Adrenal gland (tissue), 12 donors: ENCODE data around the gene SLC29A3. TPM values are rescaled to one million over a fixed set of nuclear protein-coding genes. Genes with fewer than 3 reads are reported as not detected.

Experiments used
- DNase-seq, 7 donors: peaks; one replicate each; pipeline ENCODE4 v3.0.0-alpha.2; 2019 to 2020
- H3K27ac ChIP-seq, 5 donors: fragments of 200-600 bp; sonication (generic) in 4 of 5; 1 replicate in 3 of 5; 2 replicates in 2 of 5; pipeline versions ENCODE4 v1.5.1 to v1.8.0; 2016 to 2020; ENCODE audit warnings: mild to moderate bottlenecking in 1 of 5
- H3K27me3 ChIP-seq: fragments of 200-600 bp; 2 replicates; pipeline ENCODE4 v1.8.0; 2021
- H3K36me3 ChIP-seq, 2 donors: fragments of 200-600 bp; replicated peaks in 1 of 2; 1 replicate in 1 of 2; 2 replicates in 1 of 2; pipeline versions ENCODE4 v1.5.1 to v1.8.0; 2018 to 2022
- H3K4me1 ChIP-seq, 2 donors: fragments of 200-600 bp; replicated peaks in 1 of 2; 1 replicate in 1 of 2; 2 replicates in 1 of 2; pipeline versions ENCODE4 v1.5.1 to v1.8.0; 2018 to 2021
- H3K4me3 ChIP-seq, 4 donors: fragments of 200-600 bp; sonication (generic) in 3 of 4; one replicate each; pipeline ENCODE4 v1.5.1; 2016 to 2018
- H3K9me3 ChIP-seq, 3 donors: fragments of 200-600 bp; sonication (generic) in 1 of 3; replicated peaks in 1 of 3; 1 replicate in 2 of 3; 2 replicates in 1 of 3; pipeline versions ENCODE4 v1.5.1 to v1.8.0; 2016 to 2021
- POLR2A ChIP-seq, 2 donors: fragments of 450-650 bp; IDR thresholded peaks; one replicate each; pipeline ENCODE4 v1.6.1; 2017; ENCODE audit warnings: antibody characterized with exemption in 2 of 2, mild to moderate bottlenecking in 2 of 2, moderate library complexity in 1 of 2
- WGBS, 4 donors: extraction: QIAGEN DNeasy Blood & Tissue Kit in 2 of 4; methylation state at CpG; one replicate each; pipeline versions ENCODE4 v1.1.5 to v1.1.7; 2013 to 2017; 5-methylcytosine and 5-hydroxymethylcytosine counted together
- intact Hi-C, 2 donors: fragments of 100-400 bp; cut with DNase I; formaldehyde crosslinking; loops; one replicate each; pipeline versions ENCODE4 v1.14.1 to v1.15.0; 2022 to 2023
- polyA plus RNA-seq, 3 donors: library from polyadenylated mRNA; stranded (reverse); fragments of 200-250 nt in 2 of 3; fragments of 350-450 nt in 1 of 3; fragmentation: Illumina TruSeq in 1 of 3; extraction: RNeasy Lipid Tissue Mini Kit (QIAGEN cat#74804) in 1 of 3; gene quantifications; one replicate each; pipeline ENCODE4 v1.2.3, GENCODE V29; 2013 to 2014
- total RNA-seq, 9 donors: library from RNA; depleted of rRNA in 4 of 9; stranded (reverse); fragments of >200 nt in 4 of 9; fragments of 120-200 nt in 1 of 9; fragmentation: NEBNext Ultra II Directional in 1 of 9; extraction: Animal tissue kit (Norgen Biotek cat#: 25700) in 1 of 9; gene quantifications; one replicate each; pipeline versions ENCODE4 v1.1.0 to v1.2.4, GENCODE V29; 2013 to 2023
- TF ChIP-seq, protein P1 (sequence below), 6 experiments: fragments of 450-650 bp in 4 of 6; fragments of 200-600 bp in 2 of 6; sonication (generic) in 1 of 6; IDR thresholded peaks; 1 replicate in 5 of 6; 2 replicates in 1 of 6; pipeline versions ENCODE4 v1.5.1 to v1.8.0; 2016 to 2021; ENCODE audit warnings: antibody characterized with exemption in 6 of 6, mild to moderate bottlenecking in 2 of 6, moderate library complexity in 1 of 6
- donor health status: healthy with polysubstance abuse.
- donor health status: Bipolar disorder and iron deficiency.
- donor health status: DM: yes; HTN: yes; CAD: no.
- donor health status: DM: no; HTN: no; CAD: no.
- donor health status: DM: no; HTN: no; CAD: no.
- donor health status: DM: yes; HTN: yes; CAD: no.

Gene SLC29A3
- total and polyA plus RNA-seq, 12 donors: 1.4 to 19.0 (median 3.9) TPM

DNA sequence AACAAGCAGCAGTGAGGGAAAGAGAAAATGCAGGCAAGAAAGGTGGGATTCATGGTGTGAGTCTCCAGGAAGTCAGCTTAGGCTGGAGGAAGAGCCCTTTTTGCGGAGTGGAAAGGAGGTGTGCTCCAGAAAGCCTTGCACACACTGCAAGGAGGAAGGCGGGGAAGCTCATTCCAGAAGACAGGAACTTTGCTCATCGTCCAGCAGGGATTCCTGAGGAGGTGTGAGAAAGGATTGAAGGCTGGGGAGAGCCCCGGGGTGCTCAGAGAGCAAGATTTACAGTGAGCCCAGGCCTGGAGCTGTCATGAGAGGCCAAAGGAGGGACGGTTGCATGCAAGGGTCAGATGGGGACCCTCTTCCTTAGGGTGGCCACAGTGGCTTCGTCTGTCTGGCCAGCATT is 17.6 kb downstream of the SLC29A3 start:
- intact Hi-C loops: no loop called here
- Histone ChIP-seq H3K36me3 (no peaks in the 10 kb centered on the region), H3K4me1 (peaks cover 0 to 6% of the 10 kb centered on the region in 2 donors), H3K4me3 (no peak overlapping the region), H3K27ac (no peak overlapping the region), H3K27me3 (no peaks in the 10 kb centered on the region), H3K9me3 (no peaks in the 10 kb centered on the region)
- 80 to 89% (median 86%) methylated on average over 6 of the region's 6 CpGs for WGBS, 4 donors
- TF ChIP-seq POLR2A (IDR thresholded peaks at IDR 0.05): no peak
- TF ChIP-seq, protein P1, sequence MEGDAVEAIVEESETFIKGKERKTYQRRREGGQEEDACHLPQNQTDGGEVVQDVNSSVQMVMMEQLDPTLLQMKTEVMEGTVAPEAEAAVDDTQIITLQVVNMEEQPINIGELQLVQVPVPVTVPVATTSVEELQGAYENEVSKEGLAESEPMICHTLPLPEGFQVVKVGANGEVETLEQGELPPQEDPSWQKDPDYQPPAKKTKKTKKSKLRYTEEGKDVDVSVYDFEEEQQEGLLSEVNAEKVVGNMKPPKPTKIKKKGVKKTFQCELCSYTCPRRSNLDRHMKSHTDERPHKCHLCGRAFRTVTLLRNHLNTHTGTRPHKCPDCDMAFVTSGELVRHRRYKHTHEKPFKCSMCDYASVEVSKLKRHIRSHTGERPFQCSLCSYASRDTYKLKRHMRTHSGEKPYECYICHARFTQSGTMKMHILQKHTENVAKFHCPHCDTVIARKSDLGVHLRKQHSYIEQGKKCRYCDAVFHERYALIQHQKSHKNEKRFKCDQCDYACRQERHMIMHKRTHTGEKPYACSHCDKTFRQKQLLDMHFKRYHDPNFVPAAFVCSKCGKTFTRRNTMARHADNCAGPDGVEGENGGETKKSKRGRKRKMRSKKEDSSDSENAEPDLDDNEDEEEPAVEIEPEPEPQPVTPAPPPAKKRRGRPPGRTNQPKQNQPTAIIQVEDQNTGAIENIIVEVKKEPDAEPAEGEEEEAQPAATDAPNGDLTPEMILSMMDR (IDR thresholded peaks at IDR 0.05): no peak
- no peak for DNase-seq

DNA sequence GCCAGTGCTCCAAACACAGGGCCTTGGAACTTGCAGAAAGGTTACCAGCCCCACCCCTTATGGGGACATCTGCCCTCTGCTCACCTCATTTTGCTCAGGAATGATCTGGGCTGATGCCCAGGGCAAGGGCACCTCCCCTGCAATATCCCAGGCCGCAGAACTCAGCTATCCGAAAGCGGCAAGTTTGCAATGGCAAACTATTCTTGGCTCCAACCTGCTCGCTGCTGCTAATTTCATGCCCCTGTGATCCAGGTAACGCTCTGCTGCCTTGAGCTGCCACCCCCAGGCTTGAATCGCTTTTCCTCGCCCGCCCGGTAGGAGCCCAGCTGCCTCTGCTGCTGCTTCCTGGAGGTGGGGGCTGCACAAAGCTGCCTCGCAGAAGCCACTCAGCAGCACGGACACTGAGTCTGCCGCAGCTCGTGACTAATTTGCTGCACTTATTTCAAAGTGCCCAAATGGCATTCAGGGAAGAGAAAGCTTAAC is 18.2 kb downstream of the SLC29A3 start:
- Histone ChIP-seq H3K9me3 (no peaks in the 10 kb centered on the region), H3K4me1 (peaks cover 0 to 6% of the 10 kb centered on the region in 2 donors), H3K27ac (no peak overlapping the region), H3K4me3 (no peak overlapping the region), H3K36me3 (no peaks in the 10 kb centered on the region), H3K27me3 (no peaks in the 10 kb centered on the region)
- intact Hi-C loops: no loop called here
- no peak for TF ChIP-seq POLR2A (IDR thresholded peaks at IDR 0.05)
- TF ChIP-seq, protein P1 (IDR thresholded peaks at IDR 0.05): no peak
- 94 to 97% (median 96%) methylated on average over 8 to 13 of the region's 13 CpGs for WGBS, 4 donors
- DNase-seq: no peak

DNA sequence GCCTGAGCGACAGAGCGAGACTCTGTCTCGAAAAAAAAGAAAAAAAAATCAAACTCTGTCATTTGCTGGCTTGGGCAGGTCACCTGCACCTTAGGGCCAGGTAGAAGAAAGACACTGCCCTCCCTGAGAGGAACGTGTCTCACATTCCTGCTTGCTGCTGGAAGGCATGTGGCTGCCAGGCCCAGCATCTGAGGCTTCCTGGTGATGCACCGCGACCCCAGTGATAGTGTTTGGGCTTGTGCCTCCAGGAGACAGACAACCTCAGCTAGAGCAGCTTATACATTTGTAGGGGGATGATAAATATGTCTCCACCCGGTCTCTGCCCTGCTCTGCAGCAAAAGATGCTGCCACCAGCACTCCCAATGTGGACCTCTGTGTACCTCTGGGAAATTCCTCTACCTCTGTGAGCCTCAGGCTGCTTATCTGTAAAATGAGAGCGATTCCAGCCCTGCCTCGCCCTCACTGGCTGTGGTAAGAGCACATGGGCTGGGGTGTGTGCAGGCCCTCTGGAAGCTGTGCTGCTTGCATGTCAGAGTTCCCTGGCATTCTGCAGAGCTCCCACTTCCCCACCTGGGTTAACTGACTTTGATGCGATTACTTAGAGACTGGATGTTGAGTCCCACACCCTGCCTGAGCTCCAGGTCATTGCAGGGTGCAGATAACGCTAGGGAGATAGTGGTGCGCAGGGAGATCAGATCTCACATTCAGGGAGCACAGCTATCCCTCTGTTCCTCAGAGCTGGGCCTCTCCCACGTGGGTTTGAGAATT is 19.9 kb downstream of the SLC29A3 start:
- 88 to 92% (median 90%) methylated on average over 11 to 13 of the region's 13 CpGs for WGBS, 4 donors
- DNase-seq: no peak
- Histone ChIP-seq H3K27ac (no peak overlapping the region), H3K36me3 (no peaks in the 10 kb centered on the region), H3K4me1 (peaks cover 0 to 2% of the 10 kb centered on the region in 2 donors), H3K4me3 (no peak overlapping the region), H3K27me3 (no peaks in the 10 kb centered on the region), H3K9me3 (no peaks in the 10 kb centered on the region)
- intact Hi-C loops: no loop called here
- no peak for TF ChIP-seq POLR2A (IDR thresholded peaks at IDR 0.05)
- TF ChIP-seq, protein P1 (IDR thresholded peaks at IDR 0.05): no peak

DNA sequence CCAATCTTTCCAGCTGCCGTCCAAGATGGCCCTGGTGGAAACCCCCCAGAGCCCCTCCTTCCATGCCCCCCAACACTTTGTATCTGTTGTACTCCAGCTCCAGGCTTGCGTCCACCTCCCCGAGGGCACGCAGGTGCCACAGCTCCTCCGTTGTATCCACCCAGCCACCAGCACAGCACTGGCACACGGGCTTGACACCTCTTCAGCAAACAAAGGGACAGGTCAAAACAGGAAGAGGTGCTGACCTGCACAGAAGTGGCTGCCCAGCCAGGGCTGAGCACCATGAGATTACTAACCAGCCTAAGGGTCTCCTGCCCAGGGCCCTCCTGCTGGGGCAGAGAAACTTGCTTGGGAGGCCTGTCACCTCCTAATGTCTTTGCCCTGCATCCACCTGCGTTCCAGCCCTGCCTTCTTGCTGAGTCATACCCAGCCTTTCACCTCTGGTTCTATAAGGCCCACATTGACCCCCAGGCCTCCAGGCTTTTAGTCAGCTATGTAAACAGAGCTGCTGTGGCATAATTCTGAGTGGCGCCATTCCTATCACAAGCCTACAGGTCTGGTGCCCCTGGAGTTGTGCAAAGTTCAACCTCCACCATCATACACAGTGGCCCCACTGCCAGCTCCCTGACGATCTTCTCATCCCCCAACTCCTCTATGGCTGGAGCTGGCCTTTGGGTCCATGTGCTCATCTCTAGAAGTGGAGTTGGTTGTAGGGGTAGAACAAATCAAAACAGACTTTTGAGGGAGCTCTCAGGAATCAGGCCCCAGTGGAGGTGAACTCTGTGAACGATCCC is 20.9 kb downstream of the SLC29A3 start:
- intact Hi-C loops: no loop called here
- H3K9me3 ChIP-seq: no peaks in the 10 kb centered on the region
- WGBS, 4 donors: 95 to 99% (median 96%) methylated on average over 10 of the region's 10 CpGs
- no peak for TF ChIP-seq POLR2A (IDR thresholded peaks at IDR 0.05)
- TF ChIP-seq, protein P1 (IDR thresholded peaks at IDR 0.05): no peak
- DNase-seq: no peak
- no peak overlapping the region for H3K4me3 ChIP-seq
- no peaks in the 10 kb centered on the region for H3K36me3 ChIP-seq
- no peaks in the 10 kb centered on the region for H3K27me3 ChIP-seq
- H3K4me1 ChIP-seq: no peaks in the 10 kb centered on the region
- H3K27ac ChIP-seq: no peak overlapping the region
